IMR-90 (cell line): ENCODE data around the gene SH3GLB2. TPM values are rescaled to one million over a fixed set of nuclear protein-coding genes. Genes with fewer than 3 reads are reported as not detected.

Experiments
- ATAC-seq: fragments of 200-7000 bp; cut with Tn5 transposase; 2 replicates; pipeline ENCODE4 v1.9.1; 2020; ENCODE audit warnings: low read depth, mild to moderate bottlenecking, moderate library complexity
- BruUV-seq: library from RNA; stranded (reverse); fragments of 400-500 nt; replicated peaks from 2 replicates; lab custom pipeline; 2021; lab: Mats Ljungman, UMichigan
- CTCF ChIA-PET: fragments of 300-600 bp; formaldehyde crosslinking; extraction: SDS; loops from one replicate; lab custom pipeline; 2021; ENCODE audit warnings: antibody characterized with exemption; lab: Yijun Ruan, JAX
- POLR2A ChIA-PET: fragments of 300-600 bp; sonication (Branson Sonifier 250); formaldehyde crosslinking; loops from one replicate; lab custom pipeline; 2022; ENCODE audit warnings: antibody characterized with exemption; ENCODE audit not compliant: unreplicated experiment; lab: Charles Lee
- DNase-seq: peaks from one replicate; pipeline ENCODE4 v3.0.0; 2013
- H2AFZ ChIP-seq: replicated peaks from 2 replicates; pipeline ENCODE3; 2013; ENCODE audit warnings: low read length, mild to moderate bottlenecking; ENCODE audit not compliant: poor library complexity
- H2AK5ac ChIP-seq: 2 replicates; pipeline ENCODE4 v1.6.1; 2013; ENCODE audit warnings: low read depth, low read length, inconsistent platforms
- H2AK9ac ChIP-seq: replicated peaks from 2 replicates; pipeline ENCODE3; 2013; ENCODE audit warnings: mild to moderate bottlenecking, low read depth, low read length, moderate library complexity; ENCODE audit not compliant: poor library complexity
- H2BK120ac ChIP-seq: 2 replicates; pipeline ENCODE4 v1.6.1; 2013; ENCODE audit warnings: low read depth, low read length, inconsistent platforms
- H2BK15ac ChIP-seq: 3 replicates; pipeline ENCODE4 v1.6.1; 2013; ENCODE audit warnings: low read depth, low read length, inconsistent platforms
- H2BK20ac ChIP-seq: 2 replicates; pipeline ENCODE4 v1.6.1; 2013; ENCODE audit warnings: low read depth, mild to moderate bottlenecking, inconsistent platforms, low read length, moderate library complexity
- H2BK5ac ChIP-seq: 2 replicates; pipeline ENCODE4 v1.6.1; 2013; ENCODE audit warnings: mild to moderate bottlenecking, low read depth, low read length, inconsistent platforms; ENCODE audit not compliant: poor library complexity, severe bottlenecking
- H3K14ac ChIP-seq: replicated peaks from 2 replicates; pipeline ENCODE4 v1.6.1; 2013; ENCODE audit warnings: low read depth, low read length, inconsistent platforms
- H3K18ac ChIP-seq: 2 replicates; pipeline ENCODE4 v1.6.1; 2013; ENCODE audit warnings: low read depth, low read length, control low read depth
- H3K23ac ChIP-seq: 2 replicates; pipeline ENCODE4 v1.6.1; 2013; ENCODE audit warnings: low read depth, low read length, inconsistent platforms
- H3K27ac ChIP-seq: 2 replicates; pipeline ENCODE4 v1.5.1; 2013; ENCODE audit warnings: mild to moderate bottlenecking, control low read depth, low read length; ENCODE audit not compliant: insufficient read depth
- H3K27me3 ChIP-seq: 2 replicates; pipeline ENCODE4 v1.6.1; 2013; ENCODE audit warnings: low read length; ENCODE audit not compliant: control insufficient read depth, insufficient read depth
- H3K36me3 ChIP-seq: 2 replicates; pipeline ENCODE4 v1.6.1; 2013; ENCODE audit warnings: low read length, mixed read lengths; ENCODE audit not compliant: control insufficient read depth, insufficient read depth
- H3K4ac ChIP-seq: 2 replicates; pipeline ENCODE4 v1.6.1; 2013; ENCODE audit warnings: low read depth, low read length, inconsistent platforms
- H3K4me1 ChIP-seq: 2 replicates; pipeline ENCODE4 v1.6.1; 2013; ENCODE audit warnings: low read length, mixed read lengths; ENCODE audit not compliant: control insufficient read depth, insufficient read depth
- H3K4me2 ChIP-seq: 2 replicates; pipeline ENCODE4 v1.6.1; 2013; ENCODE audit warnings: low read depth, mild to moderate bottlenecking, control low read depth, low read length, moderate library complexity
- H3K4me3 ChIP-seq: 2 replicates; pipeline ENCODE4 v1.5.1; 2013; ENCODE audit warnings: low read depth, mild to moderate bottlenecking, control low read depth, low read length, moderate library complexity; ENCODE audit not compliant: insufficient read depth
- H3K56ac ChIP-seq: 2 replicates; pipeline ENCODE4 v1.6.1; 2013; ENCODE audit warnings: low read length, inconsistent platforms; ENCODE audit not compliant: insufficient read depth; ENCODE audit errors: extremely low read depth
- H3K79me1 ChIP-seq, 2 experiments: 2 replicates each; pipeline ENCODE4 v1.6.1; 2013; ENCODE audit warnings: low read length in 2 of 2, inconsistent platforms in 1 of 2, low read depth in 1 of 2
- H3K9ac ChIP-seq: 2 replicates; pipeline ENCODE4 v1.6.1; 2013; ENCODE audit warnings: low read depth, low read length, control low read depth
- H3K9me1 ChIP-seq: 2 replicates; pipeline ENCODE4 v1.6.1; 2013; ENCODE audit warnings: low read length, inconsistent platforms; ENCODE audit not compliant: insufficient read depth
- H3K9me3 ChIP-seq: 2 replicates; pipeline ENCODE4 v1.6.1; 2013; ENCODE audit warnings: low read length; ENCODE audit not compliant: control insufficient read depth, insufficient read depth
- H4K20me1 ChIP-seq: 2 replicates; pipeline ENCODE4 v1.6.1; 2013; ENCODE audit warnings: low read length, inconsistent platforms; ENCODE audit not compliant: insufficient read depth
- H4K5ac ChIP-seq: 2 replicates; pipeline ENCODE4 v1.6.1; 2013; ENCODE audit warnings: mild to moderate bottlenecking, low read depth, low read length, control low read depth
- H4K8ac ChIP-seq, 2 experiments: 2 replicates each; pipeline ENCODE4 v1.6.1; 2013; ENCODE audit warnings: low read depth in 2 of 2, low read length in 2 of 2, control low read depth in 1 of 2, inconsistent platforms in 1 of 2
- H4K91ac ChIP-seq: 2 replicates; pipeline ENCODE4 v1.6.1; 2013; ENCODE audit warnings: low read depth, low read length, inconsistent platforms; ENCODE audit not compliant: insufficient read depth
- BHLHE40 ChIP-seq: fragments of 150-350 bp; IDR thresholded peaks from 2 replicates; pipeline ENCODE4 v1.6.1; 2016; ENCODE audit warnings: mild to moderate bottlenecking, low read depth, low read length
- CEBPB ChIP-seq: IDR thresholded peaks from 2 replicates; pipeline ENCODE4 v1.6.1; 2012; ENCODE audit warnings: low read depth, low read length, improper control_type of control experiment
- CHD1 ChIP-seq: IDR thresholded peaks from 2 replicates; pipeline ENCODE4 v1.6.1; 2012; ENCODE audit warnings: low read depth, low read length, improper control_type of control experiment
- FOS ChIP-seq: fragments of 150-350 bp; IDR thresholded peaks from 2 replicates; pipeline ENCODE4 v1.6.1; 2016; ENCODE audit warnings: low read depth, low read length
- MAFK ChIP-seq: IDR thresholded peaks from 2 replicates; pipeline ENCODE4 v1.6.1; 2012; ENCODE audit warnings: low read depth, low read length, improper control_type of control experiment
- MAZ ChIP-seq: IDR thresholded peaks from 2 replicates; pipeline ENCODE4 v1.6.1; 2012; ENCODE audit warnings: low read depth, mild to moderate bottlenecking, low read length, improper control_type of control experiment, moderate library complexity, borderline replicate concordance
- MXI1 ChIP-seq: IDR thresholded peaks from 2 replicates; pipeline ENCODE4 v1.6.1; 2012; ENCODE audit warnings: low read depth, mild to moderate bottlenecking, low read length, moderate library complexity, borderline replicate concordance
- NFE2L2 ChIP-seq: fragments of 150-350 bp; IDR thresholded peaks from 2 replicates; pipeline ENCODE4 v1.6.1; 2016; ENCODE audit warnings: low read depth, mild to moderate bottlenecking, low read length
- POLR2A ChIP-seq: IDR thresholded peaks from 2 replicates; pipeline ENCODE4 v1.6.1; 2012; ENCODE audit warnings: mild to moderate bottlenecking, low read depth, low read length
- RAD21 ChIP-seq: IDR thresholded peaks from 2 replicates; pipeline ENCODE4 v1.6.1; 2012; ENCODE audit warnings: low read length, improper control_type of control experiment
- RCOR1 ChIP-seq: IDR thresholded peaks from 2 replicates; pipeline ENCODE4 v1.6.1; 2012; ENCODE audit warnings: mild to moderate bottlenecking, low read length, improper control_type of control experiment; ENCODE audit not compliant: insufficient replicate concordance
- RFX5 ChIP-seq: IDR thresholded peaks from 2 replicates; pipeline ENCODE4 v1.8.0; 2012; ENCODE audit warnings: low read depth, mild to moderate bottlenecking, low read length, moderate library complexity
- SMC3 ChIP-seq: fragments of 150-350 bp; IDR thresholded peaks from 2 replicates; pipeline ENCODE4 v1.6.1; 2016; ENCODE audit warnings: low read depth, mild to moderate bottlenecking, antibody characterized with exemption, low read length, moderate library complexity
- WGBS, 2 experiments: methylation state at CpG; one replicate each; pipeline versions ENCODE4 v1.1.5 to v1.1.7; 2013; ENCODE audit warnings: missing lambda C conversion rate in 2 of 2; ENCODE audit not compliant: insufficient read length in 1 of 2; ENCODE audit errors: extremely low coverage in 2 of 2; 5-methylcytosine and 5-hydroxymethylcytosine counted together
- dilution Hi-C: fragments of 300-500 bp; cut with HindIII; formaldehyde crosslinking; loops from one replicate; pipeline ENCODE4 v1.14.3; 2018; ENCODE audit warnings: low sequenced_read_pairs; ENCODE audit not compliant: unreplicated experiment
- in situ Hi-C: fragments of 300-500 bp; cut with MboI; formaldehyde crosslinking; loops from 3 replicates; pipeline ENCODE4 v1.14.3; 2019; ENCODE audit warnings: low sequenced_read_pairs, inconsistent platforms, mixed read lengths
- intact Hi-C: fragments of 100-400 bp; cut with micrococcal nuclease; formaldehyde crosslinking; loops from 2 replicates; pipeline ENCODE4 v1.10.0; 2022
- polyA plus RNA-seq, 3 experiments: library from polyadenylated mRNA; depleted of rRNA; stranded (reverse); fragments of >200 nt; gene quantifications; 2 replicates each; pipeline ENCODE4 v1.2.3, GENCODE V29; 2012; ENCODE audit warnings: low replicate concordance in 1 of 3
- total RNA-seq: library from RNA; depleted of rRNA; stranded (reverse); fragments of >200 nt; gene quantifications from 2 replicates; pipeline ENCODE4 v1.2.3, GENCODE V29; 2012
- TF ChIP-seq, protein P1 (sequence below): conservative IDR thresholded peaks from 2 replicates; pipeline ENCODE4 v1.5.1; 2012; ENCODE audit warnings: mild to moderate bottlenecking, low read depth, low read length, improper control_type of control experiment
- TF ChIP-seq, protein P2 (sequence below): fragments of 150-350 bp; IDR thresholded peaks from 2 replicates; pipeline ENCODE4 v1.6.1; 2017; ENCODE audit warnings: mild to moderate bottlenecking, antibody characterized with exemption, low read length, low read depth
- TF ChIP-seq, protein P3 (sequence below): fragments of 150-350 bp; IDR thresholded peaks from 2 replicates; pipeline ENCODE4 v1.6.1; 2016; ENCODE audit warnings: low read depth, mild to moderate bottlenecking, low read length, moderate library complexity, borderline replicate concordance

Gene SH3GLB2
- total and polyA plus RNA-seq, 2 of the 4 experiments (the other 2 are of a cell fraction), result 36.4 to 68.4 TPM

DNA sequence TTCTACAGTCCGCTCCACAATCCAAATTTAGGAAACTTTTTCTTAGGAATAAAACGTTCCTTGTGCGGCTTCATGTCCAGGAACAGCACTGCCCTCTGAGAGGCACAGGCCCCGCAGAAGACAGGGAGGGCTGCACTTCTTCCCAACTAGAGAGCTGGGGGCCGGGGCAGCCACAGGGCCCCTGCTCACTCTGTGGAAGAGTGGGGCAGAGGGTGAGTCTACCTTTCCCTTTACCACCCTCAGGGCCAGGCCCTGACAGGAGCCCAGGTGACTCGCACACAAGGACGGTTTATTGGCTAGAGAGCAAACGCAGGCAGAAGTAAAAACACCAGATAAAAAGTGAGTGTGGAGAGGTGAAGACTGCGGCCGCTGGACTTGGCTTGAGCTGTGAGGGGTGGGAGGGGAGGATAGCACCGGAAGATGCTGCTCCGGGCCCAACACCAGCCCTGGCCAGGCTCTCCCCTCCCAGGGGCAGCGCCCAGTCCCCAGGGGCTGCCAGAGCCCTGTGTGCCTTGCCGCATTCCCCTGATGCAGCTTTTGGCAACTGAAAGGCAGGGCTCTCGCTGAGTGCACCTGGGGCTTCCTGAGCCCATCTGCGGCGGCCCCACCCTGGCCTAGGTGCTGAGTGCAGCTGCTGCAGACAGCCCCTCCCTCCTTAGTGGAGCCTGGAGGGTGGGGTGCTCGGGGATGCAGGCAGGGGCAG lies 20.2 kb downstream of the SH3GLB2 start:
- Histone ChIP-seq H3K14ac (no peak overlapping the region), H3K27me3 (no peaks in the 10 kb centered on the region), H4K5ac (no peak overlapping the region), H3K18ac (no peak overlapping the region), H3K36me3 (peaks cover 44% of the 10 kb centered on the region), H3K27ac (no peak overlapping the region), H3K79me1 (no peaks in the 10 kb centered on the region), H3K4me3 (no peak overlapping the region), H3K9ac (no peak overlapping the region), H2BK120ac (no peak overlapping the region), H2BK20ac (no peak overlapping the region), H3K4ac (no peak overlapping the region), H3K56ac (no peak overlapping the region), H2AK5ac (no peak overlapping the region), H3K9me3 (no peaks in the 10 kb centered on the region), H3K4me1 (no peaks in the 10 kb centered on the region), H2BK15ac (no peak overlapping the region), H3K9me1 (no peaks in the 10 kb centered on the region), H4K8ac (no peak overlapping the region), H2BK5ac (no peak overlapping the region), H2AK9ac (no peak overlapping the region), H4K91ac (no peak overlapping the region), H3K4me2 (no peak overlapping the region), H4K20me1 (peaks cover 7% of the 10 kb centered on the region), H3K23ac (no peak overlapping the region), H2AFZ (no peak overlapping the region)
- ATAC-seq (no peak), DNase-seq (no peak)
- POLR2A ChIA-PET, result no interaction called here
- WGBS, 2 experiments, result 96% methylated on average over 7 of the region's 18 CpGs; no CpG with 5 or more reads in 1 of the 2 experiments
- dilution Hi-C loops, result no loop called here
- in situ Hi-C loops, result no loop called here
- TF ChIP-seq NFE2L2, result no peak
- TF ChIP-seq POLR2A, result no peak
- no peak for TF ChIP-seq FOS
- TF ChIP-seq, protein P1, sequence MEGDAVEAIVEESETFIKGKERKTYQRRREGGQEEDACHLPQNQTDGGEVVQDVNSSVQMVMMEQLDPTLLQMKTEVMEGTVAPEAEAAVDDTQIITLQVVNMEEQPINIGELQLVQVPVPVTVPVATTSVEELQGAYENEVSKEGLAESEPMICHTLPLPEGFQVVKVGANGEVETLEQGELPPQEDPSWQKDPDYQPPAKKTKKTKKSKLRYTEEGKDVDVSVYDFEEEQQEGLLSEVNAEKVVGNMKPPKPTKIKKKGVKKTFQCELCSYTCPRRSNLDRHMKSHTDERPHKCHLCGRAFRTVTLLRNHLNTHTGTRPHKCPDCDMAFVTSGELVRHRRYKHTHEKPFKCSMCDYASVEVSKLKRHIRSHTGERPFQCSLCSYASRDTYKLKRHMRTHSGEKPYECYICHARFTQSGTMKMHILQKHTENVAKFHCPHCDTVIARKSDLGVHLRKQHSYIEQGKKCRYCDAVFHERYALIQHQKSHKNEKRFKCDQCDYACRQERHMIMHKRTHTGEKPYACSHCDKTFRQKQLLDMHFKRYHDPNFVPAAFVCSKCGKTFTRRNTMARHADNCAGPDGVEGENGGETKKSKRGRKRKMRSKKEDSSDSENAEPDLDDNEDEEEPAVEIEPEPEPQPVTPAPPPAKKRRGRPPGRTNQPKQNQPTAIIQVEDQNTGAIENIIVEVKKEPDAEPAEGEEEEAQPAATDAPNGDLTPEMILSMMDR, result no peak
- TF ChIP-seq, protein P2, sequence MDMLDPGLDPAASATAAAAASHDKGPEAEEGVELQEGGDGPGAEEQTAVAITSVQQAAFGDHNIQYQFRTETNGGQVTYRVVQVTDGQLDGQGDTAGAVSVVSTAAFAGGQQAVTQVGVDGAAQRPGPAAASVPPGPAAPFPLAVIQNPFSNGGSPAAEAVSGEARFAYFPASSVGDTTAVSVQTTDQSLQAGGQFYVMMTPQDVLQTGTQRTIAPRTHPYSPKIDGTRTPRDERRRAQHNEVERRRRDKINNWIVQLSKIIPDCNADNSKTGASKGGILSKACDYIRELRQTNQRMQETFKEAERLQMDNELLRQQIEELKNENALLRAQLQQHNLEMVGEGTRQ, result no peak
- TF ChIP-seq BHLHE40, result no peak
- TF ChIP-seq RCOR1, result no peak
- TF ChIP-seq RFX5, result no peak
- TF ChIP-seq CHD1, result no peak
- TF ChIP-seq SMC3, result no peak
- TF ChIP-seq, protein P3, sequence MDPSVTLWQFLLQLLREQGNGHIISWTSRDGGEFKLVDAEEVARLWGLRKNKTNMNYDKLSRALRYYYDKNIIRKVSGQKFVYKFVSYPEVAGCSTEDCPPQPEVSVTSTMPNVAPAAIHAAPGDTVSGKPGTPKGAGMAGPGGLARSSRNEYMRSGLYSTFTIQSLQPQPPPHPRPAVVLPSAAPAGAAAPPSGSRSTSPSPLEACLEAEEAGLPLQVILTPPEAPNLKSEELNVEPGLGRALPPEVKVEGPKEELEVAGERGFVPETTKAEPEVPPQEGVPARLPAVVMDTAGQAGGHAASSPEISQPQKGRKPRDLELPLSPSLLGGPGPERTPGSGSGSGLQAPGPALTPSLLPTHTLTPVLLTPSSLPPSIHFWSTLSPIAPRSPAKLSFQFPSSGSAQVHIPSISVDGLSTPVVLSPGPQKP, result no peak
- no peak for TF ChIP-seq MAFK
- no peak for TF ChIP-seq MAZ
- TF ChIP-seq CEBPB, result no peak
- TF ChIP-seq MXI1, result no peak
- TF ChIP-seq RAD21, result no peak
- BruUV-seq, result TSS peak; percentile 44
- intact Hi-C loops, result loop anchor here (2.0 kb wide), 1 partner anchor 603 kb away; no protein-coding TSS in a partner anchor
- CTCF ChIA-PET, result interaction anchor here (0.9 kb wide), 2 partner anchors 11 to 15 kb away, joined by 3 to 4 read pairs; no protein-coding TSS in a partner anchor
